NT2/D1 (cell line): Measurements from ENCODE around the gene PIWIL4.

Experiments
- SUZ12 ChIP-seq: IDR thresholded peaks from 2 replicates; pipeline ENCODE4 v1.6.1; 2011; ENCODE audit not compliant: insufficient read length, insufficient read depth; ENCODE audit errors: extremely low read depth
- YY1 ChIP-seq: IDR thresholded peaks from 2 replicates; pipeline ENCODE4 v1.6.1; 2011; ENCODE audit not compliant: insufficient read length, insufficient read depth
- ZNF274 ChIP-seq: IDR thresholded peaks from 2 replicates; pipeline ENCODE4 v1.6.1; 2011; ENCODE audit warnings: mild to moderate bottlenecking, low read depth, low read length

DNA sequence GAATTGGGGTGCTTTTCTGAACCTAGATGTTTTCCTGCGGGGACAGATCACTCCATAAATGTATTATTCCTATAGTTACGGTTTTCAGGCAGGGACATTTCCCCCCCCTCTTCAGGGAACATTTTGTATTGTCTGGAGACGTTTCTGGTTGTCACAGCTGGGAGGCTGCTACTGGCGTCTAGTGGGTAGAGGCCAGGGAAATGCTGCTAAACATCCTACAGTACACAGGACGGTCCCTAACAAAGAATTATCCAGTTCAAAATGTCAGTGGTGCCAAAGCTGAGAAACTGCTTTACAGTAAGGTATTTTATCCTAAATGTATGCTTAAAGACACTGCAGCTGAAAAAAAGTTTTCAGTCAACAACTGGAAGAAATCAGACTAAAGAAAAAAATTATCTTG is 19.4 kb downstream of the PIWIL4 start:
- TF ChIP-seq YY1 (no peak), ZNF274 (no peak), SUZ12 (no peak)
